K562 (cell line): ENCODE data around the gene RUVBL2. TPM values are rescaled to one million over a fixed set of nuclear protein-coding genes. Genes with fewer than 3 reads are reported as not detected.

ENCODE experiments used
- CHD7 ChIP-seq: fragments of 200-600 bp; sonication (generic); IDR thresholded peaks from one replicate; pipeline ENCODE4 v1.6.1; 2012; ENCODE audit warnings: mild to moderate bottlenecking, low read depth, low read length, inconsistent platforms
- EP400 ChIP-seq: fragments of 450-650 bp; IDR thresholded peaks from 2 replicates; pipeline ENCODE4 v1.6.1; 2017; ENCODE audit warnings: antibody characterized with exemption, mild to moderate bottlenecking, moderate library complexity
- ESRRB ChIP-seq: fragments of 250-450 bp; sonication (Bioruptor Pico); IDR thresholded peaks from 2 replicates; pipeline ENCODE4 v1.5.0; 2020; ENCODE audit warnings: mild to moderate bottlenecking, moderate library complexity, borderline replicate concordance
- HOMEZ ChIP-seq: fragments of 250-450 bp; sonication (Bioruptor Pico); IDR thresholded peaks from 2 replicates; pipeline ENCODE4 v1.4.0; 2020; ENCODE audit warnings: mild to moderate bottlenecking, moderate library complexity
- JUN ChIP-seq, 2 experiments: sonication (generic) in 1 of 2; formaldehyde crosslinking in 1 of 2; IDR thresholded peaks; 2 replicates each; pipeline versions ENCODE4 v1.6.1 to v1.8.0; 2012 to 2022; ENCODE audit warnings: borderline replicate concordance in 2 of 2, mild to moderate bottlenecking in 2 of 2, improper control_type of control experiment in 1 of 2, low read depth in 1 of 2, low read length in 1 of 2, missing genetic modification reagents in 1 of 2
- MTA1 ChIP-seq: fragments of 450-650 bp; IDR thresholded peaks from 2 replicates; pipeline ENCODE4 v1.6.1; 2017; ENCODE audit warnings: borderline replicate concordance
- SMAD2 ChIP-seq: fragments of 150-350 bp; IDR thresholded peaks from 2 replicates; pipeline ENCODE4 v1.6.1; 2014; ENCODE audit warnings: low read depth, mild to moderate bottlenecking, low read length
- TBL1XR1 ChIP-seq, 2 experiments: IDR thresholded peaks; 2 replicates each; pipeline ENCODE4 v1.6.1; 2012; ENCODE audit warnings: improper control_type of control experiment in 2 of 2, low read length in 2 of 2, mild to moderate bottlenecking in 1 of 2
- XRCC5 ChIP-seq: fragments of 200-400 bp; formaldehyde crosslinking; IDR thresholded peaks from 2 replicates; pipeline ENCODE4 v1.6.1; 2017; ENCODE audit warnings: low read depth, mild to moderate bottlenecking, low read length
- ZNF24 ChIP-seq: fragments of 450-650 bp; IDR thresholded peaks from 2 replicates; pipeline ENCODE4 v1.6.1; 2016
- ZNF395 ChIP-seq: fragments of 200-800 bp; sonication (Bioruptor generic); IDR thresholded peaks from 2 replicates; pipeline ENCODE4 v1.6.1; 2017; ENCODE audit warnings: missing genetic modification characterization, missing compliant biosample characterization
- ZNF707 ChIP-seq: fragments of 250-450 bp; sonication (Bioruptor Pico); conservative IDR thresholded peaks from 2 replicates; pipeline ENCODE4 v1.8.0; 2022; ENCODE audit warnings: inconsistent platforms, mild to moderate bottlenecking, moderate library complexity
- polyA plus RNA-seq, 8 experiments: library from polyadenylated mRNA; depleted of rRNA in 4 of 8; stranded (reverse) in 5 of 8; unstranded in 3 of 8; fragments of >200 nt; fragmentation: Nextera tagmentation in 2 of 8; fragmentation: Illumina TruSeq in 1 of 8; extraction: Ambion mirVana in 2 of 8; extraction: Trizol in 1 of 8; gene quantifications; 2 replicates each; pipeline versions ENCODE4 v1.2.1 to v1.2.3, GENCODE V29; 2011 to 2014; ENCODE audit warnings: inconsistent platforms in 1 of 8, missing spikeins in 1 of 8
- total RNA-seq, 7 experiments: library from RNA; depleted of rRNA in 6 of 7; stranded (reverse); fragments of >200 nt in 6 of 7; fragmentation: Illumina TruSeq in 2 of 7; extraction: Trizol in 2 of 7; gene quantifications; 2 replicates each; pipeline versions ENCODE4 v1.2.1 to v1.2.3, GENCODE V29; 2011 to 2021; ENCODE audit warnings: low replicate concordance in 1 of 7

The RUVBL2 gene
- total and polyA plus RNA-seq, 9 of the 15 experiments (the other 6 are each of a cell fraction or from before 2014, with no cell fraction given): 71.4 to 453 (median 237) TPM

- TF ChIP-seq CHD7 (no peak), ZNF707 (CRISPR knock-in tag) (no peak; the same call in 1 of the 2 replicates), JUN (IDR thresholded peaks at IDR 0.05; ENCODE audit: borderline replicate concordance, low read depth, low read length) (peak; percentile 98), JUN (CRISPR knock-in tag; IDR thresholded peaks at IDR 0.05; ENCODE audit: borderline replicate concordance) (peak; percentile 98), XRCC5 (no peak; the same call in 1 of the 2 replicates), EP400 (peak; percentile 89), ZNF24 (no peak), ESRRB (CRISPR knock-in tag) (peak; percentile 67; the same call in 1 of the 2 replicates), ZNF395 (CRISPR knock-in tag) (peak; percentile 96), TBL1XR1 (IDR thresholded peaks at IDR 0.05; ENCODE audit: low read length in 2 of 2) (peak in 1 of 2 experiments; percentile 41; a peak in 1 of 4 replicates), SMAD2 (no peak), HOMEZ (CRISPR knock-in tag) (peak; percentile 26; the same call in 1 of the 2 replicates), MTA1 (peak; percentile 25; the same call in 1 of the 2 replicates)
Measured at GRCh38 chr19:48963371-48964204, 30.1 kb upstream of the RUVBL2 start (continued).
